Adrenal gland (tissue), 5 donors: ENCODE measurements around the gene LAMA2.

Experiments
- POLR2A ChIP-seq, 2 donors: fragments of 450-650 bp; IDR thresholded peaks; one replicate each; pipeline ENCODE4 v1.6.1; 2017; ENCODE audit warnings: antibody characterized with exemption in 2 of 2, mild to moderate bottlenecking in 2 of 2, moderate library complexity in 1 of 2
- TF ChIP-seq, protein P1 (sequence below), 6 experiments: fragments of 450-650 bp in 4 of 6; fragments of 200-600 bp in 2 of 6; sonication (generic) in 1 of 6; IDR thresholded peaks; 1 replicate in 5 of 6; 2 replicates in 1 of 6; pipeline versions ENCODE4 v1.5.1 to v1.8.0; 2016 to 2021; ENCODE audit warnings: antibody characterized with exemption in 6 of 6, mild to moderate bottlenecking in 2 of 6, moderate library complexity in 1 of 6
- donor health status: DM: no; HTN: no; CAD: no.

DNA sequence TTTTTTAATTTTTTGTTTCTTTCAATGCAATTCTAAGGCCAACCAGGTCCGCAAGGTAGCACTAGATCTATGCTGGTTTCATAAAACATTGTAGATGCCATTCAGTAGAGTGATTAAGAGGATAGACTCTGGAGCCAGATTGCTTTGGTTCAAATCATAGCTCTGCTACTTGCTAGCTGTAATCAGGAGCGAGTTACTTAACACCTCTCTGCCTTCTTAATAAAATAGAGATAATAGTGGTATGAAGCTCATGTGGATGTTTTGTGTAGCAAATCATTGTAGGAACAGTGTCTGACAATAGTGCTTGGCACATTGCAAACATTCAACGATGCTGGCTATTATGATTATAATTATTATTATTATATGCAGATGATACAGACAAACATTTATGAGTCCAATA, 164.9 kb downstream of the LAMA2 start:
- TF ChIP-seq, protein P1, sequence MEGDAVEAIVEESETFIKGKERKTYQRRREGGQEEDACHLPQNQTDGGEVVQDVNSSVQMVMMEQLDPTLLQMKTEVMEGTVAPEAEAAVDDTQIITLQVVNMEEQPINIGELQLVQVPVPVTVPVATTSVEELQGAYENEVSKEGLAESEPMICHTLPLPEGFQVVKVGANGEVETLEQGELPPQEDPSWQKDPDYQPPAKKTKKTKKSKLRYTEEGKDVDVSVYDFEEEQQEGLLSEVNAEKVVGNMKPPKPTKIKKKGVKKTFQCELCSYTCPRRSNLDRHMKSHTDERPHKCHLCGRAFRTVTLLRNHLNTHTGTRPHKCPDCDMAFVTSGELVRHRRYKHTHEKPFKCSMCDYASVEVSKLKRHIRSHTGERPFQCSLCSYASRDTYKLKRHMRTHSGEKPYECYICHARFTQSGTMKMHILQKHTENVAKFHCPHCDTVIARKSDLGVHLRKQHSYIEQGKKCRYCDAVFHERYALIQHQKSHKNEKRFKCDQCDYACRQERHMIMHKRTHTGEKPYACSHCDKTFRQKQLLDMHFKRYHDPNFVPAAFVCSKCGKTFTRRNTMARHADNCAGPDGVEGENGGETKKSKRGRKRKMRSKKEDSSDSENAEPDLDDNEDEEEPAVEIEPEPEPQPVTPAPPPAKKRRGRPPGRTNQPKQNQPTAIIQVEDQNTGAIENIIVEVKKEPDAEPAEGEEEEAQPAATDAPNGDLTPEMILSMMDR (IDR thresholded peaks at IDR 0.05) = no peak
- TF ChIP-seq POLR2A (IDR thresholded peaks at IDR 0.05) = no peak
